CD4-positive, alpha-beta T cell treated with Interleukin-21 for 1 hour (primary cell): ENCODE data around the gene LRRK1.

ENCODE experiments used
- DNase-seq: peaks from one replicate; pipeline ENCODE4 v3.0.0-alpha.2; 2020

Gene LRRK1

DNA sequence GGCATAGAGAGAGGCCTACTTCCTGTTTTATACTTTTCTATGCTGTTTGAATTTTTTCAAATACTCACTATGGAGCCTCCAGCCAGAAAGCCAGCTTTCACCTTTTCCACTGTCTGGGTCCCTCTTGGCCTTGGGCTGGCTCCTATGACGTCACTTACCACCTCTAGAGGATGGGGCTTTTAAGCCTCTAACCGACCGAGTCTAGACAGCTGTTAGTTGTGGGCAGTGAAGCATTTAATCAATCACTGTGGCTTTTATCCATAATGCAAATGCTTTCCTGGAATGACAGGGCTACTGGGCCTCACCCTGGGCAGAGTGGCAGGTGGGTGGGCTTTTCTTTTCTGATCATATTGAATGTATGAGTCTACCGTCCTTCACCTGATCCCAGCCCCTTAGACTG, 61.9 kb downstream of the LRRK1 start:
- no peak for DNase-seq

DNA sequence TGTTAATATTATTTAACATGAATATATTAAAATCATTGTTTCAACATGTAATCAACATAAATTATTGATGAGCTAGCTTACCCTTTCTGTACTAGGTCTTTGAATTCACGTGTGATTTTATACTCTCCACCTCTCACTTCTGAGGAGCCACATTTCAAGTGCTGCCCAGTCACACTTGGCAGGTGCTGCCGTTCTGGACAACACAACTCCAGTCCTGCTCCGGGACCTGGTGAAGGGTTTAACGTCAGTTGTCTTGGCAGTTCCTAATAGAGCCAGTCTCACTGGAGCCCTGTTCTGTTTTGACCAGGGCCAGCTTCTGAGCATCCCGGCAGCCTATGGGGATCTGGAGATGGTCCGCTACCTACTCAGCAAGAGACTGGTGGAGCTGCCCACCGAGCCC, 64.1 kb downstream of the LRRK1 start:
- DNase-seq, result no peak

DNA sequence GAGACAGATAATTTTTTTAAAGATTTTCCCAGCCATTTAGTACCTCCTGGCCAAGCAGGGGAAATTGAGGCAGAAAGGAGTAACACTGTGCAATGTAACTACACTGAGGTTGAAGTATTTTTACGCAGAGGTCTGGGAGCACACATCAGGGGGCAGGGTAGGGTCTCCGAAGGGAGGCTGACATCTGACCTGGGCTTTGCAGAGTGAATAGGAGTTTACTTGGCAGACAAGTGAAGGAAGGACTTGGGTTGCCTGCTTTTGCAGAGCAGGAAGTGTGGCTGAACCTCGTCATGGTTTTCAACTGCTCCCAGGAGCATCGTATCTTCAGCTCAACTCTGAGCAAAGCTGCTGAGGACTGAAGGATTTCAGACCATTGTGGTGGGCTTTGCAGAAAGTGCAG, 66.2 kb downstream of the LRRK1 start:
- no peak for DNase-seq

DNA sequence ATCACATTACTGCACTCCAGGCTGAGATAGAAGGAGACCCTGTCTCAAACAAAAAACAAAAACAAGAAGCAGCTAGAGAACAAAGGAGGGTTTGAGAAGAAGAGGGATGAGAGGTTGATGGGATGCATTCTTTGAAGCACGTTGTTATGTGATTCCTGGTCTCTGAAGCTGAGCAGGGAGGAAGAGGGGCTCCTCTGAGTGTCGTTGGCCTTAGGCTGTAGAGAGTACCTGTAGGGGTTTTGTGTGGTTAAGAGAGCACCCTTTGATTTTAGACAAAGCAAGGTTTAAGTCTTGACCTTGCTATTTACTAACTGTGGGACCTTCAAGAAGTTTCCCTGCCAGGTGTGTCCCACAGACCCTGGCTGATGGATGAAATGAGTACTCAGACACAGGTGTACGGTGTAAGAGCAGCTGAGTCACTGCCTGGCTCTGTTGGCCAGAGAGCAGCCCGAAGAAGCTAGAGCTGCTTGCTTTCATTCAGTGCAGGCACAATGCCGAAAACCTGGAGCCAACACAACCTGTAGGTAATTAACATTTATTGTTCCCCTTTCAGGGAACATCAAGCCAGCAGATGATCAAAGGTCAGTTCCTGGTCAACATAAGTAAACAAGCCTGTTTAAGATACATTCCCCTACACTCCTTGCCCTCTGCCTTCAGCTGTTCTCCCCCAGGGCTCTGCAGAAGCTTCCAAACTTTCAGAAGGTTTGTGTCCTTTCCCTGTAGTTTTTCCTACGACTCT, 67.2 kb downstream of the LRRK1 start:
- no peak for DNase-seq

DNA sequence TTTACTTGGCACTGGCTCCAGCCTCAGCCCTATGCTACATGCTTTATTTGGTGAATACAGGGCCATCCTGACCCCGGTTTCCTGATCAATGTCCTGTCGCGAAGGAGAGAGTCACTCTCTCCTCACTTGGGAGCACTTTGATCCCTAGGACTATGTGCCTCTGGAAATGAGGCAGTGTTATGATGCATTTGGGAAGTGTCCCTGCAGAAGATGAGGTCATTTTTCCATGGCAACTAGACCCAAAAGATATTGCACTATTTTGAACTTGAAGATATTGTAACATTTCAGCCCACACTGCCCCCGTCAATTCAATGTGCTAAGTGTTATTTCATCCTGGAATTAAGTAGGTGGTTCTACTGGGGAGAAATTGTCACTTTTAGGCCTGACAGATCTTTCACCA, 68.0 kb downstream of the LRRK1 start:
- DNase-seq, result no peak

DNA sequence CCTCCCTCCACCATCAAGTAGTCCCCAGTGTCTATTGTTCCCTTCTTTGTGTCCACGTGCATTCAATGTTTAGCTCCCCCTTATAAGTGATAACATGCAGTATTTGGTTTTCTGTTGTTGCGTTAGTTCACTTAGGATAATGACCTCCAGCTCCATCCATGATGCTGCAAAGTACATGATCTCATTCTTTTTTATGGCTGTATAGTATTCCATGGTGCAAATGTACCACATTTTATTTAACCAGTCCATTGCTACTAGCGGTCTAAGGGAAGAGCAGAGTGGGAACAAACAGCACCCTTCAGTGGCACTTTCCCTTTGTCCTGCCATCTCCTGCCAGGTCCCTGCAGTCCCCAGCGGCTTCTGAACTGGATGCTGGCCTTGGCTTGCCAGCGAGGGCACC, 69.1 kb downstream of the LRRK1 start:
- DNase-seq, result no peak

DNA sequence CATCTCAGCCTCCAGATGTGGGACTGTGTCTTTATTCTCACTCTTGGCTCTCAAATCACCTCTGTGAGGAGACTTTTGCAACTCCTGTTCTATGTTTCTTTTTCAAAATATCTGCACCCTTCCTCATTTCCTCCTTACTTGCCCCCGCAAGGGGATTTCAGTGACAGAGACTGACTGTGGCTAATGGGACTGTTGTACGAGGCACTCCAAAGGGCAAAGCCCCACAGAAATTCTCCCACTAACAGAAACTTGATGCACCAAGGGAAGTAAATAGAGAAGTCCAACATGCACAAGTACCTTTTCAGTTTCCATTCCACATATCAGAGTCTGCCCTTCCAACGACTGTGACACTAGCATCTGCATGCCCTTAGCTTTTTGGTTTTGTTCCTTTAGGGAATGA, 69.7 kb downstream of the LRRK1 start:
- DNase-seq, result no peak

DNA sequence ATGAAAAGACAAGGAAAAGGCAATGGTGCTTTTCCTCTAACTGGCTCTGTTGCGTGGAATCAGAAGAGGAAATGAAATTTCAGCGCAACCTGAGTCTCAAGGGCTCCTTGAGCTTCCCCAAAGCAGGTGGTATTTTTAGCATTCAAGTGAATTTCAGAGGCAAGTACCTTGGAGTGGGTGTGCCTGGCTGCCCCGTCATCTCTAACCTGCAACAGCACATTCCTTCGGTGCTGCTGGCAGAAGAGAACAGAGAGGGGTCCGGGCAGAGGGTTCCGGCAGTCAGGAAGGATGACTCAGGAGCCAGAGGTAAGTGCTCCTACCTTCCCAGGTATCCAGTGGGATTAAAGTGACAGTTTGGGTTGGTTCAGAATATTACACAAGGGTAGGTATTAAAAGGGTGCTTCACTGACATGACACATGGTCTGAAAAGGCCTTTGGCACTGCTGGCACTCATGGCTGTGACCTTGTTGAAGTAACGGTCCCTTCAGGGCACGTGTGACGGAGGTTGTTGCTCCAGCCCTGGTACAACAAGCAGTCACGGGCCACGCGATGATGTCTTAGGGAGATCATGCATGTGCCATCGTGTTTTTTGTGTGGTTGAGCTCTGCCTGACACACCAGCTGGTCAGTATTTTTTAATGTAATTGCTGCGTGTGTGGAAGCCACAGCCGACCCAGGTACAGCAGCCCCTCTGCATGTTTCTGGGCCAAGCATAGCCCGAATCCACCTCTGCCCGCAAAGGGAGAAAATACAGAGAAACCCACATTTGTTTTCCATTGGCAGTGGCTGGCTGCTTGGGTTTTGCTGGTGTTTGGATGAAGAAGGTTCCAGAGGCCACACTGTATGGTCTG, 75.7 kb downstream of the LRRK1 start:
- DNase-seq, result no peak

DNA sequence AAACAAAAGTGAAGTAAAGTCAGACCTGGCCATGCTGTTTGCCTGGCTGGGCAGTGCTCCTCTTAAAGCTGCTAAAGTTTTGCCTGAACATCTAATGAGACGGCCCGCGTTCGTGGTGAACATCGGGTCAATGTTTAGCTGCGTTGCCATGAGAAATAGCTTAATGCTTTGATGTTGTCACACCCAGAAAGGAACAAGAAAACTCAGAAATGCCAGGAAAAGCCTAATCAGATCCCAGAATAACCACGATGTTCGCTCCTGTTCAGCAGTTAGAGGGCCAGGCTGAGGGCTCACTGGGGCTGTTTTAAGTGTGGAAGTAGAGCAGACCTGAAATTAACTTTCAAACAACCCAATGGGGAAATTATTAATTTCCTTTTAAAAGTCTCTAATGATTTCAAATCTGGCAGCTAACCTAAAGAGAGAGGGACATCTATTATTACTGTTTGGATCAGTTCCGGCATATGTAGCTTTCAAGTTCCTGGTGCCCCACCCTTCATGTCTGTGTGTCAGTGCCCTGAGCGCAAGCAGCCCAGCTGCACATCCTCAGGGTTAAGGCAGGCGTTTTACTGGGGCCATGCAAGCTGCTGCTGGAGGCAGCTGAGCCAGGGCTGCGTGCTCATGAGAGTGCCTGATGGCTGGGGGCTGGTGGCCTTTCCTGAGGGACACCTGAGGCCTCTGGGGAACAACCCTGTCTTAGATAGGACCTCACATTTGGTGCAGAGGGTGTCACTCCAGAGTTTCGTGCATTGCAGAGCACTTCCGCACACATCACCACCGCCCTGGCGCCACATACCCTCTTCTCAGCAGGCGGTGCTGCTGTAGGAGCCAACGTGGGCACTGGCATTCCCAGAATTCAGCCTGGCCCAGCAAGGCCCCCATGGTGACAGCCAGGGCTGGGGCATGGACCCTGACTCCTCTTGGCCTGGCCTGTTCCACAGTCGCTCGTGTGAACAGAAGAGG, 76.6 kb downstream of the LRRK1 start:
- DNase-seq, result no peak

DNA sequence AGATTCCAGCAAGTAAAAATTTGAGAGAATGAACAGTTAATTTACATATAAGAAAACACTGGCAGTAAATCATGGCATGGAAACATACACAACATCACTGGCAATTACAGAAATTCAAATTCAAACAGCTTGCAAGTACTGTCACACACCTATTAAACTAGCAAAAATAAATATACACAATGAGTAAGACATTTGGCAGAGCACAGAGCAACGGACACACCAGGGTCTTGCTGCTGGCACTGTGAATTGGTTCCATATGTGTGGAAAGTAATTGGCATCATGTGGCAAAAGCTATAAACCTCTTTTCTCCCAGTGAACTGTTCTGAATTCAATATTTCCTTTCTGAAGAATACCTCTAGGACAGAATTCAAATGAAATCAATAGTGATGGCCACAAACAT, 78.3 kb downstream of the LRRK1 start:
- DNase-seq, result no peak

DNA sequence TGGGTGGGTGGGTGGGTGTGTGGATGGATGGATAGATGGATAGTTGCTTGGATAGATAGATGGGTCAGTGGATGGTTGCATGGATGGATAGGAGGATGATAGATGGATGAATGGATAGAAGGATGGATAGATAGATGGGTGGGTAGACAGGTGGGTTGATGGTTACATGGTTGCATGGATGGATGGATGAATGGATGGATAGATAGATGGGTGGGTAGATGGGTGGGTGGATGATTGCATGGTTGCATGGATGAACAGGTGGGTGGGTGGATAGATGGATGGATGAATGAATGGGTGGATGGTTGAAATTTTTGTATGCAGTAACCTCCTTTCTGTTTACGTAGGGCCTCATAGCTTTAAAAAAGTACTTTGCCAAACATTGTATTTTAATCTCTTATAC, 79.5 kb downstream of the LRRK1 start:
- DNase-seq, result no peak

DNA sequence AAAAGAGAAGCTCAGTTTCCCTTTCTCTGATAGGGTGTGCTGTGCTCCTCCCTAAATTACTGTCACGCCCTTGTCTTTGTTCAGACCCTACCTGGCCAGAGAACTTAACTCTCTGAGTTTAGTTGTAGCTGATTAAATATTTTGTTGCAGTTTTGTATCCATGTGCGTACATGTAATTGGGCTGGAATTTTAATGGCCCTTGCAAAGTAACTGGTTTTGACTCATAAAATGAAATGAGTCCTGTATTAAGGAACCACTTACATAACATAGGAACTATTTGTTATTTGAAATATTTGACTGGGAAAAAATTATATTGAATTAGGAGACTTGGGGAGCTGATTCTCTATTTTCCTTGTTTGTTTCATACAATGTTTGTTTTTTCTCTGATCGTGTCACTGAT, 80.2 kb downstream of the LRRK1 start:
- DNase-seq, result no peak

DNA sequence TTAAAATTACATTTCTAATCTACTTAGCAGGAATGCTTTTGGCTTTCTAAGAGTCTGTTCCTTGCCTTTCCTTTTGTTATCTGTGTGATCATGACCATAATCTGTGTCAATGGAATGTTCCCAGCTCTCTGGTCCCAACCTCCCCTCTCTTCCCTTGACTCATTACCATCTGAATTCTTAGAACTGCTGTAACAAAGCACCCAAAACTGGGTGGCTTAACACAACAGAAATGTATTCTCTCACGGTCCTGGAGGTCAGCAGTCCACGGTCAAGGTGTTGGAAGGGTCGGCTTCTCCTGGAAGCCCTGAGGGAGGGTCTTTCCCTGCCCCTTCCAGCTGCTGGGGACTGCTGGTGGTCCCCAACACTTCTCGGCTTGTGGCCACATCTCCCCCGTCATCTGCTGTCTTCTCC, 81.1 kb downstream of the LRRK1 start:
- no peak for DNase-seq

DNA sequence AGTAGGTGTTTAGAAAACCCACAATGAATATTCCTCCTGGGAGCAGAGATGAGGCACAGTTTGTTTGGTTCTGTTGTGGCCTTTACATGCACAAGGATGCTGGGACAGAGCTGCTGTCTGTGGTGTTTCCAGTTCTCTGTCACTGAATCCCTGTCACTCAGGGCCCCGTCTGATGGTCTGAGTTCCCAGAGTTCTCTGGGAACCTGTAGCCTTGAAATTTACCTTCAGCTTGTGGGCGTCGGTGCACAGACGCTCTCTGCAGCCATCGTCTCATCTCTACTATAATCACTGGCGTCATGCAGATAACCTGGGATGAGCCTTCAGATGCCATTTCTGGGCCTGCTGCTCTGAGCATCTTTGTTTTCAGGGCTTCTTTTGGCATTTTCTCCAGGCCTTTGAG, 81.9 kb downstream of the LRRK1 start:
- no peak for DNase-seq

DNA sequence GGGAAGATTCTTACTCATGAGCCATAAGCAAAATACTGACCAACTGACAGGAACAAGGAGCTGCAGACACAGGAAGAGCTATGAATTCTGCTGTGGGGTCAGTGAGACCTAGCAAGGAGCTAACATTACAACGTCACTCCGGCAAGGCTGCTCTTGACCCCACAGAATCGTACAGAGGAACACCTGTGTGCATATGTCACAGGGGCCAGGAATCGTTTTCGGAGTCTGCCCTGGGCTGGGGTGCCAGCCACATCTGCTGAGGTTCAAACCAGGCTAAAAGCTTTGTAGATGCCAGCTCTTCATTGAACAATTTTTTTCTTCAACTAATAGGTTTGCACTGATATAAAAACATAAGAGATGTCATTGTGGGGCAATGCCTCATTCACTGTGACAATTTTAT, 82.6 kb downstream of the LRRK1 start:
- DNase-seq, result no peak

DNA sequence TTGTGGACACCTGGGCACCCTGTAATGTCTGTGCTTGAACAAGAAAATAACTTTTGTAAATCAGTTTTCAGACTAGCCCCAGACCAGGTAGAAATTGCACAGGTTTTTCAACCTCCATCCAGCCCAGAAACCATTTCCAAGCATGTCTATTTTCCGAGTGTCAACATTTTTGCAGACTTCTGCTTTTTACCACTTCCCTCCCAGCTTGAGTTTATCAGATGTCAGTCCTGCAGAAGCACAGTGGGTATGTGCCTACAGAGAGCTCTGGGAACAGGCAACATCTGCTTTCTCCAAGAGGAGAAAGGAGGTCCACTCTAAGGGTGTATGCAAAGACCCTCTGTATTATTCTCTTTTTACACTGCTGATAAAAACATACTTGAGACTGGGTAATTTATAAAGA, 83.9 kb downstream of the LRRK1 start:
- DNase-seq, result no peak

DNA sequence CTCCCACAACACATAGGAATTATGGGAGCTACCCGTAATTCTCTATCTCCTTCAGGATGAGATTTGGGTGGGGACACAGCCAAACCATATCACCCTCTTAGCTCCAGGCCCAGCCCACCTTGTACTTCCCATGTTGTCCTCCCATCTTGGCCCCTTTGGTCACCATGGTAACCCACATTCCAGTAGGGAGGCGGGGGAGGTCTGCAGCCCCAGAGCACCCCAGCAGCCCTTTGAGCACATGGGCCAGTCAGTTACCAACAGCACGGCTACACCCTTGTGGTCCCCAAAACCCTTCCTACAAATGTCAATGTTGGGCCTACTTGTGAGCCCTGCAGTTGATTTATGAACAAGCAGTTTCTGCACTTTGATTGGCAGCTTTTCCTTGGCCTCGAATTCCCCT, 84.5 kb downstream of the LRRK1 start:
- DNase-seq, result no peak

DNA sequence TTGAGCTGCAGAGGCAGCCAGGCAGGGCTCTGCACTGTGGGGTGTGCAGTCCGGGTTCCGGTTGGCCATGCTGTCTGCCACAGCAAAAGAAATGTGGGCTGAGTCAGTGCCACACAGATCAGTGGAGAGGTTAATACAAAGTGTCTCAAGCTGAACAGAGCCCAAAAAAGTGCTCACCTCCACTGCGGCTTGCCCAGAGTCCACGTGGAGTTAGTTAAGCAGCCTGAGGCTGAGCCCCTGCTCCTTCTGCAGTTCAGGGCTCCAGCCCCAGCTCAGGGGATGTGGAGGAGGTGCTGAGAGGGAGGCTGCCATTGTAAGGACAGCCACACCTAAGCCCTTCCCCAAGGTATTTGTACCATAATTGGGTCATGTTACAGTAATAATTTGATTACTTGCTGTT, 85.3 kb downstream of the LRRK1 start:
- DNase-seq, result no peak

DNA sequence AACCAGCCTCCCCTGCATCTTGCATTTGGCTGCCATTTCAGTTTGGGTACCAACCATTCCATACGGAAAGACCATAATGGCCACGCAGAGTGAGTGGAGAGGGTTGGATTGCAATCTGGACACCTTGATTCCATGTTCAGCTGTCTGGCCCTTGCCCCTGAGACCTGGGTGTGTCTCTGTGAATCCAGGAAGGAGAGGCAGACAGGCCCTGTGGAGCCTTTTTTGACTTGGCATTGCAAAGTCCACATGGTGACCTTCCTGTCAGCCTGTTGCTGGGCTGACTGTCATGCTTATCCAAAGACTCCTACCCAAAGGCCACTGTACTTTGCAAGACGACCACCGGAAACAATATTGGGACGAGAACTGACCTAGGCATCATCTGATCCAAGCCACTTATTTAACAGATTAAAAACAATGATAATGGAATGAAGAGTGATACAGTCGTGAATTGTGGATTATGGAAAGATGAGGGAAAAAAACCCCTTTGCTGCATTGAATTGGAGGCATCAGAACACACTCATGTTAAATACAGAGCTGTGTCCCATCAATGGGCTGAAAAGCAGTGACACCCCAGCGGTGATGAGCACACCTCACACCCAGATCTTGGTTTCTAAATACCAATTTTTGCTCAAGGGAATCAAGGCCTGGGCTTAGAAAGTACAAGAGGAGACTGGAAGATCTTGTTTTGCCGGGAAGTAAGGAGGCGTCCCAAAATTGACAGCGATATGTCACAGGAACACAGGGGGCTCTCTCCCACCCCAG, 86.0 kb downstream of the LRRK1 start:
- no peak for DNase-seq

DNA sequence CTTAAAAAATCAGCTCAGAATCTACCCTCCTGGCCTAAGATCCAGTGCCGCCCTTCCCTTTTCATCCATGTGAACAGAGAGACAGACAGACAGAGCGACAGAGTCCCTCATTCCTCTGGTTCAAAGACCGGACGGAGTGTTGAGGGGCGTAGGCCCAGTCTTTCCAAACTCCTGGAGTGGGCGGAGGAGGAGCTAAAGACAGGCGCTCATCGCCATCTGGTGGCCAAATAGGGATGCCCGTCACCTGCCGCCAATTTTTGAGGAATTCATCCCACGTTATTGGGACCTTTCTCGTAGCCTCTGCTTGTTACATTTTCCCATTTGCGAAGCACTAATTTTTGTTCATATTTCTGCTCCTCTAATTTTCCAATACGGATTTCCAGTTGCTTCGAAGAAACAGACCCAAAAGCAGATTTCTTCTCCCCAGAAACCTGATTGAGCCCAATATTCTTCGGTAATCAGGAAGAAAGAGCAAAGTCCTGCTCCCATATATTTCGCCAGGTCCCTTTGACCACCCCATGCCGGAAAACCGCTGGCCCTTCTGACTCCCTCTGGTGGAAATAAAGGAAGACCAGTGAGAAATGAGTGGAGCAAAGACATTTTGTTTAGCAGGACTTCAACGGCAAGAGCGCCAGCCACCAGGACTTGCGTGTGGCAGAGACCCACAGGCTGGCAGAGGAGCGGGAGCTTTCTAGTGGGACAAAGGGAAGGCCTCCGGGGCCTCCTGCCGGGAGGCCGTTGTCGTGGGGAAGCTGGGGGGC, 88.0 kb downstream of the LRRK1 start:
- peak; percentile 57 for DNase-seq
